Epithelial cell of prostate (primary cell): ENCODE results near the gene ARPC2.

Experiments used
- DNase-seq: peaks from one replicate; pipeline ENCODE4 v3.0.0-alpha.2; 2011; ENCODE audit warnings: low read depth, low spot score
- H3K27ac ChIP-seq: fragments of 450-650 bp; 2 replicates; pipeline ENCODE4 v1.5.1; 2017; ENCODE audit warnings: mild to moderate bottlenecking

Gene ARPC2

GRCh38 chr2:218216336-218216673 lies 684 bp upstream of the ARPC2 start:
- H3K27ac ChIP-seq, result peak overlapping the region; percentile 95
- DNase-seq, result no peak

GRCh38 chr2:218217360-218218267 lies 625 bp downstream of the ARPC2 start:
- peak overlapping the region; percentile 95 for H3K27ac ChIP-seq
- DNase-seq, result no peak

DNA sequence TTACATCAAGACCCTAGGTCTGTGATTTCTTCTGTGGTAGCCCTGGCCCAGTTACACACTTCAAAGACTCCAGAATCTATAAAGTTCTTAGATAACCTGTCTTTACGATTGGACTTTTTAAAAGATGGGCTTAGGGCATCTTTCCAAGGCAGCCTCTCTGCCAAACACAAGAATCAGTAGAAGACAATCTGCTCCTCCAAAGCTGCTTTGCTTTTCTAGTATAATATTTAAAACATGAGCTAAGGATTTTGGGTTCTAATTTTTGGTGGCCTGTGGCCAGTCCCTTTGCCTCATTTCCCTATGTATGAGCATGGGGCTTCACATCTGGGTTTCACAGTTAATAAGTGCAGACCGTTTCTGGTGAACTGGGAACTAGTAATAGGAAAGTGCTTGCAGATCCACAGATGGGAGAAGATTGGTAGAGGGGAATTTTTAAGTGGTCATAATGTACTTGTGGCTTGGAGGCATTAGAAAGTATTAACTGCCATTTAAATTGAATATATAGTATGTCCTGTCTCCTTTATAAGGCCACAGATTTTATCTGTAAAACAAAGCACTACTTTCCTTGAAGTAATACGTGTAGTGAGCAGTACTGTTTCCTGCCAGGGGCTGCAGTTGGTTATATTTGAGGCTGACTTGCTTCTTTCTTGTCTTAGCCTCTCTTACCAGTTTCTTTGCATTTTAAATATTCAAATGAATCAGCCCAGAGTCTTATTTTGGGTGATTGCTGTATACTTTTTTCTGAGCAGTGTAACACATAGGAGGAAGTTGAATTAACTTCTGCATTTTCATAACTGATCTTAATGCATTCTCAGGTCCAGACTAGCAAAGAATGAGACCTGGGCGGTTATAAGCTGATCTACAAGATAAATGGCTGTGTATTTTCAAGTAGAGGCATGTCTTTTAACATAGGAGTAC lies 1.5 kb downstream of the ARPC2 start:
- DNase-seq, result peak; percentile 76
- peak overlapping the region; percentile 95 for H3K27ac ChIP-seq

DNA sequence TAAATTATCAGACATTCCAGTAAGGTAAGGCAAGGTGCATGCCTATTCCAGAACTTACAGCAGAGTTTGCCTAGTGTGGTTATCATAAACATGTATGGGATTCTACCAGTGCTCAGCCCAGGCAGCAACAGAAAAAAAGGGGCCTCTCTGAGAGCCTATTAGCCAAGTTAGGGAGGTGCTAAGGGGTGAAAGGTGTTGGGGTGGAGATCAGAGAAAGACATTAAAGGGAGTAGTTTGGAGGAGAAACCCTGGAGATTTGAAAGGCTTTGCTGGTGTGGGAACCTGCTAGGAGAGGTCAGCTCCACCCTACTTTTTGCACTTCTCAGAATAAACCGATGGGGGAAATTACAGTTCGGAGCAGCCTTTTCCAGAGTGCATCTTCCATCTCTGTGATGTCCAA lies 2.9 kb downstream of the ARPC2 start:
- DNase-seq, result no peak
- peak overlapping the region; percentile 95 for H3K27ac ChIP-seq

- peak overlapping the region; percentile 95 for H3K27ac ChIP-seq
- no peak for DNase-seq
These were observed 4.0 kb downstream of the ARPC2 start for GRCh38 chr2:218221000-218221399.

GRCh38 chr2:218223046-218223445 lies 6.1 kb downstream of the ARPC2 start:
- H3K27ac ChIP-seq, result peak overlapping the region; percentile 95
- no peak for DNase-seq

DNA sequence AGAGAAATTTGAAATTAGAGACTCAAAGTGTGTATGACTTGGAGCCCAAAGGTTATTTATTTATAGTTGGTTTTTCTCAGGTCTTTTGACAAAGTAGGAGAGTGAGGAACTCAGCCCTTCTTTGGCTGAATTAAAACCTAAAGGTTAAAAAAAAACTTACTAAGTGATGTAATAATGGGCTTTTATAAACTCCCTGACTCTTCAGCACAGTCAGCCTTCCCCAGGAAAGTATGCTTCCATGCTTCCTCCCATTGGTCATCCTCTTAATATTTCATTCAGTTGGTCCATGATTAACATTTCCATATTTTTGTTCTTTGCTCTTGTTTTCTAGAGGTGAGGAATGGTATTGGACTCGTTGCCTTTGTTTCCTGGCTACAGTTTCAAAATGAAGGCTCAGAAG lies 7.2 kb downstream of the ARPC2 start:
- DNase-seq, result no peak
- peak overlapping the region; percentile 95 for H3K27ac ChIP-seq

GRCh38 chr2:218226903-218227302 lies 9.9 kb downstream of the ARPC2 start:
- H3K27ac ChIP-seq, result peak overlapping the region; percentile 95
- DNase-seq, result no peak

GRCh38 chr2:218228366-218229090 lies 11.5 kb downstream of the ARPC2 start:
- no peak for DNase-seq
- peak overlapping the region; percentile 95 for H3K27ac ChIP-seq

GRCh38 chr2:218229239-218229638 lies 12.2 kb downstream of the ARPC2 start:
- DNase-seq, result no peak

GRCh38 chr2:218229851-218230250 lies 12.9 kb downstream of the ARPC2 start:
- peak overlapping the region; percentile 95 for H3K27ac ChIP-seq
- DNase-seq, result no peak

More at GRCh38 chr2:218229239-218229638, 12.2 kb downstream of the ARPC2 start:
- peak overlapping the region; percentile 95 for H3K27ac ChIP-seq

DNA sequence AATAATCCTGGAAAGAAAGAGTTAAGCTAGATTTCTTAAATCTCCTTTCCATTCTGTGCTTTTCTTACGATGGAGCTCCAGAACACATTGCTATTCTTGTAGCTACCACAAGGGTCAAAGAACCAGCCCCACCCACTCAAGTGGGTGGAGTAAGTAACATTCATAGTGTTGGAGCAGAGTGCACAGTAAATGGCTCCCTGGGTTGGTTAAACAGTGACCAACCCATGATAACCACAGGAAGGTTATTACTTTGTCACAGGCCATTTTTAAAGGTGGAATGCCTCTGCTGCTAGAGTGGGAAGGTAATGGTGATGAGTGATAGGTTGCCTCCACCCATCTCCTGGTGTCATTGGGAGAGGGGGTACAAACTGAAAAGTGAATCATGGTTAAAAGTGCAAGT lies 13.9 kb downstream of the ARPC2 start:
- H3K27ac ChIP-seq, result peak overlapping the region; percentile 95

GRCh38 chr2:218233543-218233942 lies 16.6 kb downstream of the ARPC2 start:
- DNase-seq, result no peak
- H3K27ac ChIP-seq, result no peak overlapping the region

More for the DNA sequence above, 13.9 kb downstream of the ARPC2 start:
- no peak for DNase-seq

- peak overlapping the region; percentile 8 for H3K27ac ChIP-seq
- DNase-seq, result no peak
These were observed 17.5 kb downstream of the ARPC2 start for GRCh38 chr2:218234521-218234920.

DNA sequence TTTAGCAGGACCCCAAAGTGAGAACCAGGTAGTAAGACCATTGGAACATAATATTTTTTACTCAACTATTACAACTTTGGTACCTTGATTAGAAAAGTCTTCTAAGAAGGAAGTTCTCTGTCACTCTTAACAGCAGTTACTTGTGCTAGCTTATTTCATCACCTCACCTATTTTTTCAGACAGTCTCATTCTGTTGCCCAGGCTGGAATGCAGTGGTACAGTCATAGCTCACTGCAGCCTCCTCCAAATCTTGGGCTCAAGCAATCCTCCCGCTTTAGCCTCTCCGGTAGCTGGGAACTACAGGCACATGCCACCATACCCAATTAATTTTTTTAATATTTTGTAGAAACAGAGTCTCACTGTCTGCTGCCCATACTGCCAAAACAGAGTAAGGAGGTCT lies 18.0 kb downstream of the ARPC2 start:
- no peak for DNase-seq
- peak overlapping the region; percentile 8 for H3K27ac ChIP-seq

- H3K27ac ChIP-seq, result no peak overlapping the region
- no peak for DNase-seq
These were observed 19.8 kb downstream of the ARPC2 start for GRCh38 chr2:218236829-218237228.

DNA sequence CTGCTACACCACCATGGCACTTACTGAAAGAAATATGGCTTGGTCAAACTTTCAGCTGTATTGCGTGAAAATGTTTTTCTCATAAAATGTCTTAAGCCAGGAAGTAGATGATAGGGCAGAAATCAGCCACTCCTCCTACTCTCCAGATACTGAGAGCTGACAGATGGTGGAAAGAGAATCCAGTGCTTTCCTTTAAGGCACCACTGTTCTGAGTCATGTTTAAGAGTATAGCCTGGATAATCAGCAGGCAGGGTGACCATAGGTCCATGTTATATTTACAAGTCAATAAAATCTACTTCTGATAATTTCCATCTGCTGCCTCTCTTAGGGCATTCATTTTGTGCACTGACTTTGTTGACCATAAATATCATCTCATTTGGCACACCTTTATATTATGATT lies 21.9 kb downstream of the ARPC2 start:
- DNase-seq, result no peak
- H3K27ac ChIP-seq, result no peak overlapping the region

DNA sequence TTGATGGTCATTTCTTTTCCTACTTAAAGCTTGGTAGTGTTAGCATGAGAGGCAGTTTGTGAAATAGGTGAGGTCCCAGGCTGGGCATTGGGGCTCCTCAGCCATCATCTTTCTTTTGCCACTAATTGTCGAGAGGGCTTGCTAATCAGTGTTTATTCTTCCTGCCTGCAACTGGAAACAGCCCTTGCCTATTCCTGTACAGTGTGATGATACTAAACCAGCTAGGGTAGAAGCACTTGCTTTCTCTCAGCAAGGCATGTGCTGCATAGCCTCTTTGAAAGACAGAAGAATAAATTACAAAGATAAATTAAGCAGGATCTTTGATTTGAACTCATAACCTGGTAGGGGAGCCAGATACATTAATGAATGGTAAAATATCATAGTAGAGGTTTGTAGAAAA lies 27.2 kb downstream of the ARPC2 start:
- DNase-seq, result no peak
- no peak overlapping the region for H3K27ac ChIP-seq

GRCh38 chr2:218244665-218245064 lies 27.7 kb downstream of the ARPC2 start:
- DNase-seq, result no peak
- no peak overlapping the region for H3K27ac ChIP-seq

GRCh38 chr2:218245214-218245613 lies 28.2 kb downstream of the ARPC2 start:
- H3K27ac ChIP-seq, result no peak overlapping the region
- no peak for DNase-seq
